Stimulated activated CD4-positive, alpha-beta T cell treated with anti-CD3 and anti-CD28 coated beads, Interleukin-15, amount 100 ng/mL, for 1 hour (primary cell): ENCODE data around the gene C3.
"Not testable (repeated sequence)": the region's sequence is repeated elsewhere in the genome, so short reads cannot be mapped to it uniquely, and the experiment has no call there.

Experiments used
- DNase-seq, 2 donors: peaks; one replicate each; pipeline ENCODE4 v3.0.0-alpha.2; 2020; ENCODE audit warnings: low read depth in 1 of 2, low spot score in 1 of 2

C3 gene

GRCh38 chr19:6713773-6714692 is 6.4 kb downstream of the C3 start:
- no peak for DNase-seq

- no peak for DNase-seq
Measured at GRCh38 chr19:6712692-6713670, 7.5 kb downstream of the C3 start.

GRCh38 chr19:6712231-6712630 is 8.2 kb downstream of the C3 start:
- DNase-seq: no peak

GRCh38 chr19:6711605-6712004 is 8.8 kb downstream of the C3 start:
- DNase-seq: no peak

GRCh38 chr19:6711078-6711361 is 9.4 kb downstream of the C3 start:
- DNase-seq: no peak

GRCh38 chr19:6710273-6711077 is 10.0 kb downstream of the C3 start:
- DNase-seq: no peak

- no peak for DNase-seq
Measured at GRCh38 chr19:6709549-6709948, 10.9 kb downstream of the C3 start.

GRCh38 chr19:6708913-6709312 is 11.5 kb downstream of the C3 start:
- DNase-seq: not testable (repeated sequence)

- DNase-seq: no peak
Measured at GRCh38 chr19:6708346-6708745, 12.1 kb downstream of the C3 start.

GRCh38 chr19:6707658-6708018 is 12.8 kb downstream of the C3 start:
- no peak for DNase-seq

- no peak for DNase-seq
Measured at GRCh38 chr19:6707011-6707657, 13.3 kb downstream of the C3 start.

GRCh38 chr19:6706633-6706958 is 13.9 kb downstream of the C3 start:
- no peak for DNase-seq

- DNase-seq: no peak
Measured at GRCh38 chr19:6705931-6706632, 14.4 kb downstream of the C3 start.

GRCh38 chr19:6700586-6701316 is 19.7 kb downstream of the C3 start:
- DNase-seq: no peak

- DNase-seq: no peak
Measured at GRCh38 chr19:6699935-6700334, 20.5 kb downstream of the C3 start.

GRCh38 chr19:6697291-6697690 is 23.2 kb downstream of the C3 start:
- no peak for DNase-seq

GRCh38 chr19:6696239-6696820 is 24.1 kb downstream of the C3 start:
- DNase-seq: no peak

GRCh38 chr19:6694147-6694815 is 26.2 kb downstream of the C3 start:
- DNase-seq: no peak

- no peak for DNase-seq
Measured at GRCh38 chr19:6693681-6694080, 26.8 kb downstream of the C3 start.
